ENCODE results near the gene MS4A13.
"Not testable (repeated sequence)": the region's sequence is repeated elsewhere in the genome, so short reads cannot be mapped to it uniquely, and the experiment has no call there.

MS4A13 gene

DNA sequence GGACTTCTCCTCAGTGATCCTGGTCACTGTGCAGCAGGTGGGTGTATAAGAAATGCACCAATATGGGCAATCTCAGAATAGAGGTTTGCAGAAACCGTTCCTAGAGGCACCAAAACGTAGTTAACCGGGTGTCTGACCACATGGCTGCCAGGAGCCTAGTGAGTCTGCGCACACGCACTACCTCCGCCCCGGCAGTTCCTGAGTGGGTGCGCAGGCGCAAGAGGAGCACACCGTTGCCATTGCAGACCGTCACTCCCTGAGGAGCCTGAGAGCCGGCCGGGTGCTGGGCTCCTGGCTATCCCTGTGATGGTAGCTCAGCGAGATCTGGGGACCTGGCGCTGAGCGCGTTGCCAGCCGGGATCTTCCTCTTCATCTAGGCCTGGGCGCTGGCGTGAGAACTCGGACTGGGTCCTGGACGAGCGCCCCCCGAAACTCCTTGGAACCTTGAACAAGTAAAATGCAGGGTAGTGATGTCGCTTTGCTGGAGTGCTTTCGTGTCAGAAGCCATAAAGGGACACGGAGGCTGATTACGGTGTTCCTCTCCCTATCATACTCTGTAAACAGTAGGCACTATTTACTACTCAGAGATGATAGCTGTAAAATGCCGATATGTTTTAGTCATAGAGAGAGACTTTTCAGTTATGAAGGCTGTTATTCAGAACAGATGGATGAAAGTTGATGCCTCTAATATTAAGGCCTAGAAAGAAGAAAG, at the start of gene MS4A13:
Gene MS4A13 (plus strand): TSS at position 249 of the 712 bp plus-strand sequence. CDS start 2,692 bp downstream, outside the sequence.
- no peak for DNase-seq (ENCODE audit: low read depth in 2 of 2)

DNA sequence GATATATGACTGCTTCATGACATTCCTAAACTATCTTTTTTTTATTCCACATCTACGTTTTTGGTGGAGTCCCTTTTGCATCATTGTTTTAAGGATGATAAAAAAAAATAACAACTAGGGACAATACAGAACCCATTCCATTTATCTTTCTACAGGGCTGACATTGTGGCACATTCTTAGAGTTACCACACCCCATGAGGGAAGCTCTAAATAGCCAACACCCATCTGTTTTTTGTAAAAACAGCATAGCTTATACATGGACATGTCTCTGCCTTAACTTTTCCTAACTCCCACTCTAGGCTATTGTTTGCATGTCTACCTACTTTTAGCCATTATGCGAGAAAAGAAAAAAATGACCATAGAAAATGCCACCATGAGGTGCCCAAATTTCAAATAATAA, 46.4 kb upstream of the MS4A13 start:
- no peak for DNase-seq (ENCODE audit: low read depth in 2 of 2)

DNA sequence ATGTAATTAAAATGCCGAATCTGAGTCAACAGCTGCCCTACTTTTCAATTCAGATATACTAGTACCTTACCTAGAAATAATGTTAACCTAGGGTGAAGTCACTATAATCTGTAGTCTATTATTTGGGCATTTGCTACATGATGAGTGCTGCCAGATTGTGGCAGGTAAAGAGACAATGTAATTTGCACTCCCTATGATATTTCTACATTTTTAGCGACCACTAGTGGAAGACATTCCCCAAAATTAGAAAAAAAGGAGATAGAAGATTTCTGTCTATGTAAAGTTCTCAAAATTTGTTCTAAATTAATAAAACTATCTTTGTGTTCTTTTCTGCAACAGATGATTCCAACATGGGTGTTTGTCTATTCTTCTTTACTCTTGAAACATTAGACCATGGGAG, 45.5 kb upstream of the MS4A13 start:
- DNase-seq (ENCODE audit: low read depth in 2 of 2), result no peak

DNA sequence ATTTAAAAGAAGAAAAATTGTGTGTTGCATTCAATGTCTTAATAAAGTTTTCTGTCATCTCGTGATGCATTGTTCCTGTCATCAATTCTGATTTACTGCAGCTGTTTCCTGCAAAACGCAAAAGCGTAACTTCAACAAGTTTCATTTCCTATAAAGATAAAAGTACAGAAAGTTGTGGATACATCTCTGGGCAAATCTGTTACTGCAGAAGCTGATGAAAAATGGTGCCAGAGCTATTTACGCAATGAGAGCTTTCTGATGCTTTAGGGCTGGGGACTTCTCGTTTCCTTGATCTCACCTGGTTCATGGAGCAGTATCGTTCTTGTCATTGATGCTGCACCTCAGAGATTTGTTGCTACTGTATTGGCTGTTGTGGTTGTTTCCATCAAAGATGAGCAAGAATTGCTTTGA, 38.2 kb upstream of the MS4A13 start:
- DNase-seq (ENCODE audit: low read depth in 2 of 2), result no peak

DNA sequence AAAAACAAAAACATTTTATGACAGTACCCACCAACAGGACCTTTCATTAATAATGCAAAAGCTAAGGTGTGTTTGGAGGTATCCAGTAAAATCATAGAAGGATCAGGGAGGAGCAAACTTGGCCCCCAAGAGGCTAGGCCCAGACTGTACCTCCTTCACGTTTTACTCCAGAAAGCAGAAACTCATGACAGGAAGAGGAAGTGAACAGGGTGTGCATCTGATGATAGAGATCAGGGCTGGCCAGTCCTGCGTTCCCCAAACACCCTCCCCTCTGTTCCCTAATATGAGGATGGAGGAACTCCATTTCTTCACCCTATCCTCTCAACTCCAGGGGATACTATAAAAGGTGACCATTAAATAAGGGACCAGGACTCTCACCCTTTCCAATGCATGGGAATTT, 32.8 kb upstream of the MS4A13 start:
- no peak for DNase-seq (ENCODE audit: low read depth in 2 of 2)

GRCh38 chr11:60485987-60486386, 29.2 kb upstream of the MS4A13 start:
- DNase-seq (ENCODE audit: low read depth in 2 of 2), result no peak

GRCh38 chr11:60492488-60493009, 22.6 kb upstream of the MS4A13 start, which contains the start of gene MS4A12:
Gene MS4A12, plus strand, starts transcription at chr11:60492778. Its CDS starts 4,541 bp downstream, at chr11:60497319.
- DNase-seq (ENCODE audit: low read depth in 2 of 2), result no peak

DNA sequence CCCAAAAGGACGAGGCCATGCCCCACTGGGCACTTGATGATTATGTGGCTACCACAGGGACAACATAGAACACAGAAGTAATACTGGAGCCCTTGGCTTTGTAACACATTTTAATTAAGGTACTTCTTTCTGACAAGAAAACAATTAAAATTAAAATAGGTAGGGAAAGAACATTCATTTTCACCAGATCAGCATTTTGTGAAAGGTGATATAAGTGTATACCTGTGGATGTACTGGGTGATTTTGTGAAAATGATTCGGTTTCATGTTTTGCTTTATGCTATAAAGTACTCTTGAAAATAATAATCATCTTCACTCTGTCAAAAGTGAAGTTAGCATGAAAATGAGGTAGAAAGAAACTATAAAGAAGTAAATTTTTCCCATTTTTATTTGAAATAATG, 21.7 kb upstream of the MS4A13 start:
- DNase-seq (ENCODE audit: low read depth in 2 of 2), result no peak

DNA sequence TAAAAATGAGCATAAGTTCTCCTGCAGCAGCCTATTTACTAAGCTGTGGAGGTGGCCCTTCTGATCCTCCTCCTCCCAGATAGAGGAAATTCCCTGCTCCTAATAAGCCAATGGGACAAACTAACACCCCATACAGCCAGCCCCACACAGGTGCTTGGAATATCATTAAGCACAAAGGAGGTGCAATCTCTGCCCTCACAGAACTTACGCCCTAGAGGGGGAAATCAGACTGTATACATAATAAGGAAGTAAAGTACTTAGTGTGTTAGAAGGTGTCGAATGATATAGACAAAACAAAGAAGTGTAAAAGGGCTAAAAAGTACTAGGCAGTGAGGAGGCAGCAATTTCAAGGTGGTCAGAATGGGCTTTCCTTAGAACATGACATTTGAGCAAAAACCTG, 16.8 kb upstream of the MS4A13 start:
- DNase-seq (ENCODE audit: low read depth in 2 of 2), result no peak

DNA sequence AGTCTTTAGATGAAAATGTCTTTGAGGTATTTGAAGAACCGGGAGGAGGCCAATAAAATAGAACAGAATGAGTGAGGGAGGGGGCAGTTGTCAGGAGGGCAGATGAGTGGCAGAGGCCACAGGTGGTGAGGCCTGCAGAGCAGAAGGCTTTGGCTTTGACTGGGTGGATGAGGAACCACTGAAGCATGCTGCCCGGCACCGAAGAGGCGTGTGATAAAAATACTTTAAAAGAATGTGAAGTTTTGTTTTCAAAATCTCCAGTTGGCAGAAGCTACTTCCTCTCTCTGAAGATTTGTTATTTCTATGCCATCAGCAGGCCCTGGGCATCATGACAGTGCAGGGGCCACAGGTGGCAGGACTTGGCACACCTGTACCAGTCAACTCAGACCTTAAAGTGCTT, 16.3 kb upstream of the MS4A13 start:
- DNase-seq (ENCODE audit: low read depth in 2 of 2), result no peak

DNA sequence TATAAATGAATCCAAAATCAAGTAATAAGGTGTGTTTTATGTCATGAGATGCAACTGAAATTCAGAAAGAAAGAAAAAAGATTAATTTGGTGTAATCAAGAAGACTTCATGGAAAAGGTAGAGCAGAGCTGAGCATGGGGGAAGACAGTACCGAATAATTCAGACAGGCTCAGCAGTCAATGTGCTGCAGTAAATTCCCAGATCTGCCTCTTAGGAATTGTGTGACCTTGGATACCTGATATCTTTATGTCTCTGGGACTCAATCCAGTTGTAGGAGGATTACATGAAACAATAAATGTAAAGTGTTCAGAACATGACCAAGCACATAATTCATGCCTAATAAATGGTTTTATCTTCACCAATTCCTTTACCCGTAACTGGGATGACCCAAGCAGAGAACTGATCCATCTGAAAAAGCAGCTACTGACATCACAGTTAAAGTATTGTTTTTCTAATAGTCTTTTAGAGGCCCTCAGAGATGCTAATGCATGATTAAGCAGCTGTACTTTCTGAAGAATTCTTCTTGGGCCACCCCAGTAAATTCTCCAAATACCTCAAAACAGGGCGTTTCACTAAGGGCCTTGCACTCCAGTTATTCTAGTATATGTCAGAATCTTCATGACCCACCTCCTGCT, 14.8 kb upstream of the MS4A13 start:
- no peak for DNase-seq (ENCODE audit: low read depth in 2 of 2)

DNA sequence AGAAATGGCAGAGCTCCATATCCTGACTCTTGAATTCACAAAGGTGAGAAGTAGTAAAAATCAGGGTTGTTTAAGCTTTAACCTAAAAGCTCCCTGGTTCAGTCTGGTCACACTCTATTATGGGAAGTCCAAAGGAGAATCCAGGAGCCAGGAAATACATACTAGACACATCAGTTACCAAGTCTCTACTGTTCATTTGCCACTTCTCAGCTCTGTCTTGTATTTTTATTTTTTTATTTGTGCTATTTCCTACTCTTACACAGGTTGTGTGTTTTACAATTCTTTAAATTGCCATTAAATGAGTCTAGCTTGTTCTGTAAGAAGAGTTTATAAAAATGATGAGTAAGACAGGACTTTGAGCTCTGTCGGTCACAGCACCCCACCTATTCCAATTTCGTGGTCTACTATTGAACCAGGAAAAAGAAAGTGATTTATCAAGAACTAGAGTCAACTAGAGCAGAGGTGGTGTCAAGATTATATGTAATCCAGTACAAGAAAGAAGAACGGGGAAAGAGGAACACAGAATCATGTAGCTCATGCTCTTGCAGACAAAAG, 12.9 kb upstream of the MS4A13 start:
- no peak for DNase-seq (ENCODE audit: low read depth in 2 of 2)

DNA sequence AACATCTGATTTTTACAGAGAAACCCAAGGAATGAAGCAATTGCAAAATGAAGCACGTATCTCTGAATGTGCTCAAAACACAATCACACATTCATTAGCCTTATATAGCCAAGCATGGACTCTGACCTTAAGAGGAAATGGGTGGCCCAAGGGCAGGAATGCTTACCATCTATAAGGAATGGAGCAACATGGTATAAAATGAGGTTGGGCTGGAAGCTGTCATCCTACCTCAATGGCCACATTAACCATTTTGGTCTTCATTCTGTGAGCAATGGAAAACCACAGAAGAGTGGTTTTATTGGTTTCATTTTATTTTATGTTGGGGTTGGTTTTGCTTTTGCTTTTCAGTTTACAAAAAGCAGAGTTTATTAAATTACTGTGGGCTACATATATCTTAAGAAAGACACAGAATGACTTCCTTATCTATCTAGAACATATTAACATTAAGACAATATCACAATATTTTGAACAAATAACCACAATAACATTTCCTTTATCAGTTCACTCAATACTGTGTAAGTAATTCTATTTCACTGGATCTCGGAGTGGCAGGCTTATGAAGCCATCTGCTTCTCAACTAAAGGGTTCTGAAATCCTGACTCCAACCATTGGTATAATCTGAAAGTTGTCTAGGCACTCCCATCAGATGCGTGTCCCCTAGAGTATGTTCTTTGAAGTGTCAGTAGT, 10.8 kb upstream of the MS4A13 start:
- DNase-seq (ENCODE audit: low read depth in 2 of 2), result no peak

DNA sequence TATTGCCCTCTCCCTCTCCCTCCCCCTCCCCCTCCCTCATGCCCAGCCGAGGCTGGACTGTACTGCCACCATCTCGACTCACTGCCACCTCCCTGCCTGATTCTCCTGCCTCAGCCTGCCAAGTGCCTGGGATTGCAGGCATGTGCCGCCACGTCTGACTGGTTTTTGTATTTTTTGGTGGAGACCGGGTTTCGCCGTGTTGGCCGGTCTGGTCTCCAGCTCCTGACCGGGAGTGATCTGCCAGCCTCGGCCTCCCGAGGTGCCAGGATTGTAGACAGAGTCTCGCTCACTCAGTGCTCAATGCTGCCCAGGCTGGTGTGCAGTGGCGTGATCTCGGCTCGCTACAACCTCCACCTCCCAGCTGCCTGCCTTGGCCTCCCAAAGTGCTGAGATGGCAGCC, 5.6 kb upstream of the MS4A13 start:
- DNase-seq (ENCODE audit: low read depth in 2 of 2), result not testable (repeated sequence)

- not testable (repeated sequence) for DNase-seq (ENCODE audit: low read depth in 2 of 2)
Measured at GRCh38 chr11:60510209-60510608, 5.0 kb upstream of the MS4A13 start.

DNA sequence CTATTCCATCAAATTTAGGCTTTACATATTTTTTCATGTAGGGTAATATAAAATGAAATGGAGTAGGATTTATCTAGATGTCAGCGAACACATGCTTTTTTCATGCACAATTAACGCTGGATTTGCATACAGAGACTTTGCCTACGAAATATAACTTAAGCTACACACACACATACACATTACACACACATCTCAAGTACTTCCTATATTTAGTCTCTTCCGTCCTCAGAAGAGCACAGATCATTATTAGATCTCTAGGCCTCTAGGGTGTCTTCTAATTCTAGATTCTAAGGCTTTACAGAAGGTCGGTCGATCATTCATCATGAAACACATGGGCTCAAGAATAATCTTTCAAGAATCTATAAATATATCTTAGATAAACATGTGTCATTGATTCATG, 3.8 kb upstream of the MS4A13 start:
- no peak for DNase-seq (ENCODE audit: low read depth in 2 of 2)

DNA sequence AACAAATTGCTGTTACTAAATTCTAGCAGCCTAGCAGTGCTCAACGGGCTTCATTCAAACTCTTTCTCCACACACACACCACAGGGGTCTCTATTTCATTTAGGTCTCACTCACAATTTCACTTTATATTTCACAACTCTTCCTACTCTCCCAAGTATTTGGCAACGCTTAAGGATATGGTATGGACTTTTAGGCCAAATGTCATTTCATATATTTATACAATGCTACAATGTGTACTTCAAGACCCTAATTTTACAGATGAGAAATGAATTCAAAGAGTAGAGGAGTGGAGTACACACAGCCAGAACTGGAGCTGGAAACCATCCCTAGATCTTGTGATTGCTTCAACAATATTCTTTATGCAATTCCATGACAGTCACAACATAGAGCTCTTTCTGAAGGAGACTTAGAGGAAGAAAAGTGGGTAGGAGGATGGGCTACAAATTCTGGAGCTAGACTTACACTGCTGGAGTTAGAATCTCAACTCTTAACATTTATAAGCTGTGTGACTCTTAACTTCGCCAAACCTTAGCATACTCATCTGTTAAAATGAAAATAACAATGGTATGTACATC, 2.5 kb upstream of the MS4A13 start:
- no peak for DNase-seq (ENCODE audit: low read depth in 2 of 2)

DNA sequence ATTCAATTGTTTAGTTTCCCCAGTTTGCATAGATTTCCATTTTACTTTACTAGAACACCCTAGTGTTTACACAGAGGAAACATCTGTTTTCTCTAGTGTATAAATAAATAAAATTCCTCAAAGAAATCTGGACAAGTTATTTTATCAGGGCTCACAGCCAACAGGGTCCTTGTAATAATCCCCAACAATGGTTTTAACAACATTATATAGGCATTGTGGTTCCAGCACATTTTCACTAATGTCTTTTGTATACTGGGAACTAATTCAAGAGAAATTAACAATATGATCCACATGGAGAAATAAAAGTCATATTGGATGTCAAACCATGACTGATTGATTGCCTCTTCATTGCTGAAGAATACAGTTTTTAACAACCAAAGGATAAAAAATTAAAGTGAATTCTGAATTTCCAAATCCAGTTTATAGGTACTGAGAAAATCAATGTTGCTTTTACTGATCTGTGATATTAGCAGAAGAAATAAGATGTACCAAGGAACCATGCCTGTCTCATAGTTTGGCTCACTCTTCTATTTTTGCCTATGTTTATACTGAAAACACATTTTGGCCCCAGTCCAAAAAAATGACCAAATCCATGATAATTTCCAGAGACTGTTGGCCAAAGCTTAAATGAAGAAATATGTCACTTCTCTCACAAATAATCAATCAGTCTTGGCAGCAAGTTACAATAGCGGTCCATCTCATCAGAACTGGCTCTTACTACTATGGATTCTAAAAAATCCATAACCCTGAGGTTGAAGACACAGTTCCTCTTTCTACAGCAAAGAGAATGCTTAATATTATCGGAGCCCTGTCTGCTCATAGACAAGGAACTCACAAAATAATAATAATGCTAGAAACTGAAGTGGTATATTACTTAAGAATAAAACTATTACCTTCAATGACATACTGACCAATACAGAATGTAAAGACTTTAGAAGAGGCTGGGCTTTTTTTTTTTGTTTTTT, 1.4 kb upstream of the MS4A13 start:
- no peak for DNase-seq (ENCODE audit: low read depth in 2 of 2)

DNA sequence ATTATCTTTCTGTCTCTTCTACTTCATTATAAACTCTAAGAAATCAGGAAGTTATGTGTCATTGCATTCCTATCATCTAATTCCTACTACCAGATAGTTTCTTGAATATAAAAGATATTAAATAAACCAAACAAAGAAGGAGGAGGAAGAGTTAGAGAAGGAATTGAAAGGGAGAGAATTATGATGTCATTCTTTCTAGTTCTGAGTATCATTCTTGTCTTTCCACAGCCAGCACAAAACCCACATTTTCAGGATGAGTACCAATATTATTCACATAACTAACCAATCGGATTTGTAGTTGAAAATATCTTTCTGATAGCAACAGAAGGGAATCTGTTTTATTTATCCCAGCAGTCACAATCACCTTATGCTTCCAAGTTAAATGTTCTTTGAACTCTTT, 13.3 kb downstream of the MS4A13 start:
- DNase-seq (ENCODE audit: low read depth in 2 of 2), result no peak

DNA sequence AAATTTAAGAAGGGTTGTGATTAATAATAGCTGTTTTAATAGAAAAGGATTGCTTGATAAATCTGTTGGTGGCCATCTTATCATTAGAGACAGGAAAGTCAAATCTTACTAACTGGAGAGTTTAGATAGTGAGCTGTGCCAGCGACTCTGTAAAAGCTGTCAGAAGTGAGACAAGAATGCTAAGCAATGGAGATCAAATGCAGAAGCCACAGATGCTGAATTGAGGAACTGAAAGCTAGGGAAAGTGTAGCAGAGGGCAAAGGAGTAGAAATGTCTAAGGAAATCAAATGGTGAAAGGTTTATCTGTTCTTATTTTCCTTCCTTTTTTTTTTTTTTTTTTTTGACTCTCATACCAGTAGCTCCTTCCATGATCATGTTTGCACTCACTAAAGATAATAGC, 13.7 kb downstream of the MS4A13 start:
- DNase-seq (ENCODE audit: low read depth in 2 of 2), result no peak
